Neutrophil (primary cell): Measurements from ENCODE around the gene POLD2.

Source experiments
- H3K27ac ChIP-seq: fragments of 200-600 bp; sonication (generic); 2 replicates; pipeline ENCODE4 v1.5.1; 2016; ENCODE audit warnings: mild to moderate bottlenecking, moderate library complexity
- H3K27me3 ChIP-seq: fragments of 200-600 bp; sonication (generic); 2 replicates; pipeline ENCODE4 v1.6.0; 2016; ENCODE audit warnings: mild to moderate bottlenecking
- H3K36me3 ChIP-seq: fragments of 200-600 bp; sonication (generic); 2 replicates; pipeline ENCODE4 v1.5.1; 2017
- H3K4me1 ChIP-seq, 2 experiments: fragments of 200-600 bp in 1 of 2; sonication (generic) in 1 of 2; 1 replicate in 1 of 2; 2 replicates in 1 of 2; pipeline versions ENCODE4 v1.5.1 to v1.6.1; 2013 to 2016; ENCODE audit warnings: low read depth in 1 of 2, low read length in 1 of 2, mild to moderate bottlenecking in 1 of 2, moderate library complexity in 1 of 2; ENCODE audit not compliant: control insufficient read depth in 1 of 2, insufficient read depth in 1 of 2
- H3K4me3 ChIP-seq, 2 experiments: fragments of 200-600 bp in 1 of 2; sonication (generic) in 1 of 2; 1 replicate in 1 of 2; 2 replicates in 1 of 2; pipeline ENCODE4 v1.5.1; 2013 to 2016; ENCODE audit warnings: low read depth in 1 of 2, low read length in 1 of 2, mild to moderate bottlenecking in 1 of 2, moderate library complexity in 1 of 2
- H3K9me3 ChIP-seq: fragments of 200-600 bp; sonication (generic); 2 replicates; pipeline ENCODE4 v1.5.1; 2016
- TF ChIP-seq, protein P1 (sequence below): fragments of 200-600 bp; sonication (generic); IDR thresholded peaks from 2 replicates; pipeline ENCODE4 v1.5.1; 2016; ENCODE audit warnings: antibody characterized with exemption

The POLD2 gene

DNA sequence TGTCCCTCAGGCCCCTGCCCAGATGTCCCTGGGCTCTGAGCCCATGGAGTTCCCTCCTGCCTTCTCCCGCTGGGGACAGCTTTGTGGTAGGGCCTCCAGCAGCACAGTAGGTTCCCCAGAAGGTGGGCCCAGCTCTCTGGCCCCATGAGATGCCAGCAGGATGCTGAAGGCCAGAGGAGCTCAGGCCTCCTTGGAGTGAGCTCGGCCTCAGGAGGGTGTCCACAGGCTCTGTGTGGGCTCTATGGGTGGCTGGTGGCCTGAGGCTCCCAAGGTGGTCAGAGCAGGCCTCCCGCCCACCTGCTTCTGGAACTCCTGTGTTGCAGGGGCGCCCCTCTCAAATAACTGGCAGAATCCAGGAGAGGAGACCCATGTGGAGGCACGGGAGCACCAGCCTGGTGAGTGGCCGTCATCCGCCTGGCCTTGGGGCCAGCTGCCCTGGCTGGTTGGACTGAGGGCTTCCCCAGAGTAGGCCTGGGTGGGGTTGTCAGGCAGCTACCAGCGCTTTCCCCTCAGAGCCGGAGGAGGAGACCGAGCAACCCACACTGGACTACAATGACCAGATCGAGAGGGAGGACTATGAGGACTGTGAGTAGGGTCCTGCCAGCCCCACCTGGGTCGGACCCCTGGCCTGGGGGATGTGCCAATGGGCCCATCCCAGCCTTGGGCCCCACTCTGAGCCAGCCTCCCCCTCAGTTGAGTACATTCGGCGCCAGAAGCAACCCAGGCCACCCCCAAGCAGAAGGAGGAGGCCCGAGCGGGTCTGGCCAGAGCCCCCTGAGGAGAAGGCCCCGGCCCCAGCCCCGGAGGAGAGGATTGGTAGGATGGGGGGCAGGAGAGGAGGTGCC, 16.0 kb downstream of the POLD2 start:
- TF ChIP-seq, protein P1, sequence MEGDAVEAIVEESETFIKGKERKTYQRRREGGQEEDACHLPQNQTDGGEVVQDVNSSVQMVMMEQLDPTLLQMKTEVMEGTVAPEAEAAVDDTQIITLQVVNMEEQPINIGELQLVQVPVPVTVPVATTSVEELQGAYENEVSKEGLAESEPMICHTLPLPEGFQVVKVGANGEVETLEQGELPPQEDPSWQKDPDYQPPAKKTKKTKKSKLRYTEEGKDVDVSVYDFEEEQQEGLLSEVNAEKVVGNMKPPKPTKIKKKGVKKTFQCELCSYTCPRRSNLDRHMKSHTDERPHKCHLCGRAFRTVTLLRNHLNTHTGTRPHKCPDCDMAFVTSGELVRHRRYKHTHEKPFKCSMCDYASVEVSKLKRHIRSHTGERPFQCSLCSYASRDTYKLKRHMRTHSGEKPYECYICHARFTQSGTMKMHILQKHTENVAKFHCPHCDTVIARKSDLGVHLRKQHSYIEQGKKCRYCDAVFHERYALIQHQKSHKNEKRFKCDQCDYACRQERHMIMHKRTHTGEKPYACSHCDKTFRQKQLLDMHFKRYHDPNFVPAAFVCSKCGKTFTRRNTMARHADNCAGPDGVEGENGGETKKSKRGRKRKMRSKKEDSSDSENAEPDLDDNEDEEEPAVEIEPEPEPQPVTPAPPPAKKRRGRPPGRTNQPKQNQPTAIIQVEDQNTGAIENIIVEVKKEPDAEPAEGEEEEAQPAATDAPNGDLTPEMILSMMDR: no peak

DNA sequence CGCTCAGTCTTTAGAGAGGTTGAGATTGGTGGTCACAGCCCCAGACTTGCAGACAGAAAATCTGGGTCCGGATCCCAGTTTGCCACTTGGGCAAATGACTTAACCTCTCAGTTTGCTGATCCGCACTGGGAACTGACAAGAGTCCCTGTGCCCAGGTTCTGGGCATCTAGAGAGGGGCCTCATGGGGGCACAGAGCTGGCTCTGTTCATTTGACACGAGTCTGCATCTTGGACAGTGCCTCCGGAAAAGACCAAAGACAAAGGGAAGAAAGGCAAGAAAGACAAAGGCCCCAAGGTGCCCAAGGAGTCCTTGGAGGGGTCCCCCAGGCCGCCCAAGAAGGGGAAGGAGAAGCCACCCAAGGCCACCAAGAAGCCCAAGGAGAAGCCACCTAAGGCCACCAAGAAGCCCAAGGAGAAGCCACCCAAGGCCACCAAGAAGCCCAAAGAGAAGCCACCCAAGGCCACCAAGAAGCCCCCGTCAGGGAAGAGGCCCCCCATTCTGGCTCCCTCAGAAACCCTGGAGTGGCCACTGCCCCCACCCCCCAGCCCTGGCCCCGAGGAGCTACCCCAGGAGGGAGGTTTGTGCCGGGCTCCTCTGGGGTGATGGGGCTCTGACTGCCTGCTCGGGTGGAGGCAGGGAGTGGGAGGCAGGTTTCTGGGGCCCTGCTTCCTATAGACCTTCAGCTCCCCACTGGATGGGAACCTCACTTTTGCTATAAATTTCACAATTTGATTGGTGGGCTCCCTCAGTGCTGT, 16.9 kb downstream of the POLD2 start:
- H3K27me3 ChIP-seq: peaks cover 56% of the 10 kb centered on the region
- no peaks in the 10 kb centered on the region for H3K4me1 ChIP-seq
- no peaks in the 10 kb centered on the region for H3K9me3 ChIP-seq
- H3K4me3 ChIP-seq: no peak overlapping the region
- no peak overlapping the region for H3K27ac ChIP-seq
- TF ChIP-seq, protein P1: no peak
- H3K36me3 ChIP-seq: no peaks in the 10 kb centered on the region

More for the DNA sequence above, 16.0 kb downstream of the POLD2 start:
- no peaks in the 10 kb centered on the region for H3K36me3 ChIP-seq
- peaks cover 48% of the 10 kb centered on the region for H3K27me3 ChIP-seq
- no peaks in the 10 kb centered on the region for H3K9me3 ChIP-seq
- H3K4me1 ChIP-seq: no peaks in the 10 kb centered on the region
- no peak overlapping the region for H3K27ac ChIP-seq
- H3K4me3 ChIP-seq: no peak overlapping the region

DNA sequence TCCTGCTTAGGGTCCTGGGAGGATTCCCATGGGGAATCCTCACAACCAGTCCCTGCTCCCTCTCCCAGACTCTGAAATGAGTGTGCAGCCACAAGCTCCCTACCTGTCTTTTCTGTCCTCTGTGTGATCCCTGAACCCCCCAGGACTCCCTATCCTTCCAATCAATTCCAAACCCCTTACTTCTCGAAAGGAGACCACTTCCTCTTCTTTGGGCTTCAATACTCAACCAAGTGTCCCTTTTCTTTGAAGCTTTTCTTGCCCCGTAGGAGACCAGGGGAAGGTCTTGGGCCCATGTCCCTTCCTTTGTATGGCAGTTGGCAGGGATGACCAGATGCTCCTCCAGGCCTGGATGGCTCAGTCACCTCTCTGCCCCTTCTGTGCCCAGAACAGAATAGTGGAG, 17.5 kb downstream of the POLD2 start:
- Histone ChIP-seq H3K27me3 (peaks cover 58% of the 10 kb centered on the region), H3K4me1 (no peaks in the 10 kb centered on the region), H3K9me3 (no peaks in the 10 kb centered on the region), H3K4me3 (no peak overlapping the region), H3K36me3 (no peaks in the 10 kb centered on the region), H3K27ac (no peak overlapping the region)
- TF ChIP-seq, protein P1: no peak

DNA sequence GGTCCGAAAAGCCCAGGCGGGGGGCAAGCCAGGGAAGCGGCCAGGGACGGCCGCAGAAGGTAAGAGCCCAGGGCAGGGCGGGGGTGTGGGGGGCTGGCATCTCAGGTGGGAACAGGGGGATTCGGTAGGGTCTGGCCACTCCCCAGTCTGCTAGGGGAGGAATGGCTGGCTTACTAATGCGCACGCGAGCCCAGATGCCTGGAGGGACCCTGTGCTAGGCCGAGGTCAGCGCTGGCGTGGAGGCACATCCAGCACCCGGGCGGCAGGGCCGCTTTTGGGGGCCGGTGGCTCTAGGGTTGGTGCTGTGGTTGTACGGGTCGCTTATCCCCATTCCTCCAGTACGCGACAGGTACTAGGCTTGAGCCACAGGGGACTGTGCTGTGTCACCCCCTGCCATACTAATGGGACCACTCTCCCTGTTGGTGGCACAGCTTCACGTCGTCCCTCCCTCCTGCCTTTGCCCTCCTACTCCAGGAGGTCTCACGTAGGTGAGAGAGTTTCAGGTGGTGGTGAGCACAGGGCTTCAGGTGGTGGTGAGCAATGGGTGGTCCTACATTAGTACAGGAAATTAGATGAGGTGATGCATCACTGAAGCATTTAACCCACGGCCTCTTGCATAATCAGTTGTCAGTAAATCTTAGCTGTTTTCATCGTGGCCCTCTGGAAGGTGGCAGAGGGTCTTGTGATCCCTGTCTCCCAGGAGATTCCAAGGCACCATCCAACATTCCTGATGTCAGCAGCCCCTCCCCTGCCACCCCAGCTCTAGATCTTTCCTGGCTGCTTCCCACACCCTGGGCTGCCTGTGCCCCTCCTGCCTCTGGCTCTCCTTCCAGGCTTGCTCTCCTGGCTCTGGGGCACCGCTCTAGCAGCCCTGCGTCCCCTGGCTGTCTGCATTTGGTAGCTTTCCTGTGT, 18.2 kb downstream of the POLD2 start:
- peaks cover 58% of the 10 kb centered on the region for H3K27me3 ChIP-seq
- H3K4me1 ChIP-seq: no peaks in the 10 kb centered on the region
- no peaks in the 10 kb centered on the region for H3K9me3 ChIP-seq
- no peak overlapping the region for H3K4me3 ChIP-seq
- no peaks in the 10 kb centered on the region for H3K36me3 ChIP-seq
- no peak overlapping the region for H3K27ac ChIP-seq
- TF ChIP-seq, protein P1: no peak
